Muscle layer of colon (tissue), 2 donors: ENCODE measurements around the gene ARHGAP21.
"Not testable (repeated sequence)": the region's sequence is repeated elsewhere in the genome, so short reads cannot be mapped to it uniquely, and the experiment has no call there.

Experiments
- H3K27ac ChIP-seq: one replicate; pipeline ENCODE4 v1.7.0; 2013; ENCODE audit warnings: low read depth, mild to moderate bottlenecking, low read length, moderate library complexity
- H3K27me3 ChIP-seq, 2 donors: one replicate each; pipeline ENCODE4 v1.7.0; 2013; ENCODE audit warnings: low read length in 2 of 2, mild to moderate bottlenecking in 2 of 2; ENCODE audit not compliant: insufficient read depth in 2 of 2, control insufficient read depth in 1 of 2
- H3K36me3 ChIP-seq: one replicate; pipeline ENCODE4 v1.7.0; 2013; ENCODE audit warnings: mild to moderate bottlenecking, low read length; ENCODE audit not compliant: insufficient read depth
- H3K4me1 ChIP-seq: one replicate; pipeline ENCODE4 v1.7.0; 2013; ENCODE audit warnings: mild to moderate bottlenecking, low read length; ENCODE audit not compliant: insufficient read depth
- H3K4me3 ChIP-seq, 2 donors: one replicate each; pipeline ENCODE4 v1.7.0; 2013; ENCODE audit warnings: low read length in 2 of 2, low read depth in 1 of 2, mild to moderate bottlenecking in 1 of 2, moderate library complexity in 1 of 2
- H3K9ac ChIP-seq: one replicate; pipeline ENCODE4 v1.7.0; 2013; ENCODE audit warnings: low read length
- H3K9me3 ChIP-seq: one replicate; pipeline ENCODE4 v1.7.0; 2013; ENCODE audit warnings: mild to moderate bottlenecking, low read length
- donor health status: abdominal sarcoma.
- donor health status: Adenocarcinoma of cecum.

ARHGAP21 gene

DNA sequence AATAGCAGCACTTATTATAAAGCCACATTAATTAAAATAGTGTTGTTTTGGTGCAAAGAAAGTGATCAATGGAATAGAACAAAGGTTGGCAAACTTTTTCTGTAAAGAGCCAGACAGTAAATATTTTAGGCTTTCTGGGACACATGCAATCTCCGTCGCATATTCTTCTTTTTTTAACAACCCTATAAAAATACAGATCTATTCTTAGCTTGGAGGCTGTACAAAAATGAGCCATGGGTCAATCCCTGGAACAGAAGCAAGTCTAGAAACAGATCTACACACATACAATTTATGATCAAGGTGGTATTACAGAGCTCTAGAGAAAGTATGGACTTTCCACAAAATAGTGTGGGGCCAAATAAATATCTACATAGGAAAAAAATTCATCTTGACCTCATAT is 71.8 kb downstream of the ARHGAP21 start:
- Histone ChIP-seq H3K36me3 (no peaks in the 10 kb centered on the region), H3K4me1 (peaks cover 6% of the 10 kb centered on the region), H3K27me3 (no peaks in the 10 kb centered on the region), H3K9ac (no peak overlapping the region), H3K9me3 (no peaks in the 10 kb centered on the region), H3K27ac (no peak overlapping the region), H3K4me3 (no peak overlapping the region)

DNA sequence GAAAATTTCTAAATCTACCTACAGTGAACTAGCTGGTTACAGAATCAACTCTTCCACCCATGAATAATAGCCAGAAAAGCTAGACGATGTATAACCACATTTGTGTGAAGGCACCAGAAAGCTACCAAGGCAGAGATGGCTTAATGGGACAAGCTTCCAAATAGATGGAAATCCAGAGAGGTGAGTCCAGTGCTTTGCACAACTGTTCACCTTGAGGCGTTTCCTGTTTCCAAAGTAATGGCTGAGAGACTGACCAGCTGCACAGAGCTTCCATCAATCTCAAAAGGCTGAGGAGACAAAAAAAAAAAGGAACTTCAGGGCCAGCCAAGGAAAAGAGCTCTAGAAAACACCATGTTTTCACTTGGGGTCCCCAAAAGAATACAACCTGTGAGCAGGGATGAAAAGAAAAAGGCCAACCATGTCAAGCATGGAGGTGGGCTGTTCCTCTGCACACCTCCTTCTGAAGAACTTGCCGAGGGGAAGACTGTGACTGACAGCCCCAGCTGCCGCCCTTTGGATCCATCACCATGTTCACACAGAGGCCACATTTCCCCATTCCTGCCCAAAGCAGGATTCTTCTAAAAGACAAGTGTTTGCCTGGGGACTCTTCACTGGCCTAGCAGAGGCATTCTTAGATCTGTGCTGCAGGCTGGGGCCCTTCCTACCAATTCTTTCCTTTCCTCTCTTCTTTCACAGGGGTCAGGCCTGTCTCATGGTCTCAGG is 72.9 kb downstream of the ARHGAP21 start:
- Histone ChIP-seq H3K9me3 (no peaks in the 10 kb centered on the region), H3K4me1 (peaks cover 6% of the 10 kb centered on the region), H3K27ac (no peak overlapping the region), H3K36me3 (no peaks in the 10 kb centered on the region), H3K27me3 (no peaks in the 10 kb centered on the region), H3K9ac (no peak overlapping the region), H3K4me3 (no peak overlapping the region)

DNA sequence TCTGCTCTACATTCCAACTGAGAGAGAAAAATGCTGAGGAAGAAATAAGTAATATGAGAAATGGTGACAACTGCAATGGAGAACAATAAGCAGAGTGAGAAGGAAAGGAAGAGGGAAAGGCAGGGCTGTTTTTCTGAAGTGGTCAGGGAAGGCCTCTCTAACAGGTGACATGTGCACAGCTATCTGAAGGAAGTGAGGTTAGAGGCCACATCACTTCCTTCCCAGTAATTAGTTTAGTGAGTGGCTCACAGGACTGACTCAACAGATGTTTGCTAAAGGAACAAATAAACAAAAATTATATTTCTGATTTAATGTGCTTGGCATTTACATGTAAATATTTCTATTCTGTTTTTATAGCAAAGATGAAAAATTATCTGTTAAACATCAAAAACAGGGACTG is 77.9 kb downstream of the ARHGAP21 start:
- Histone ChIP-seq H3K27me3 (no peaks in the 10 kb centered on the region), H3K36me3 (no peaks in the 10 kb centered on the region), H3K9ac (no peak overlapping the region), H3K4me1 (no peaks in the 10 kb centered on the region), H3K9me3 (no peaks in the 10 kb centered on the region), H3K27ac (no peak overlapping the region), H3K4me3 (no peak overlapping the region)

DNA sequence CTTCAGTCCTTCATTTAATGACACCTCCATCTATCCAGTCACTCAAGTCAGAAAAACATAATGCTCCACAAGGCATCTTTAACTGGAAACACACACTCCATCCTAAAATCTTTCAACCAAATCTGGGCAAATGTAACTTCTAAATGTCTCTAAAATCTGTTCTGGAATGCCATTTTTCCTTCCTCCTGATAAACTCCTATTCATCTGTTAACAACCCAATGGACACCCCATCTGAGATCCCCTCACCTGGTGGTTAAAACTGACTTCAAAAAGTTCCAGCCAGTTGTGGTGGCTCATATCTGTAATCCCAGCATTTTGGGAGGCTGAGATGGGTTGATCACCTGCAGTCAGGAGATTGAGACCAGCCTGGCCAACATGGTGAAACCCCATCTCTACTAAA is 78.7 kb downstream of the ARHGAP21 start:
- Histone ChIP-seq H3K9me3 (no peaks in the 10 kb centered on the region), H3K27ac (no peak overlapping the region), H3K4me1 (no peaks in the 10 kb centered on the region), H3K36me3 (no peaks in the 10 kb centered on the region), H3K27me3 (no peaks in the 10 kb centered on the region), H3K9ac (no peak overlapping the region), H3K4me3 (no peak overlapping the region)

DNA sequence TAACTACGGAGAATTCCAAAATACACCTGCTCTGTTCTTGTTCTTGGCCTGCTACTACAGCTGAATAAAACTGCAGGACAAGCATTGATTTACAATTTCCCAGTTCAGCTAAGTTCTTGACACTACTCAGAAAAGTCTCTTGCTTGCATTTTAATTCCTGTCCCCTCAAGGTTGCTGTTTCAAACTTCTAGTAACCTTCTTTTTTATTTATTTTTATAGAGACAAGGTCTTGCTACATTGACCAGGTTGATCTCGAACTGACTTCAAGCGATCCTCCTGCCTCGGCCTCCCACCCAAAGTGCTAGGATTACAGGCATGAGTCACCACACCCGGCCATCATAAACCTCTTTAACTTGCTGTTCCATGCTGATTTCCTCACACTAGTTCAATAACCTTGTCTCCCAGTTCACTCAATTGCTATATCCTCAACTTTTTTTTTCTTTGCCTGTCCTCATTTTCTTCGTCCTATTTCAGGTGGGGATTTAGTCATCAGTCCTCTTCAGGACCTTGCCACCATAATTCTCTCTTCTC is 79.9 kb downstream of the ARHGAP21 start:
- no peak overlapping the region for H3K27ac ChIP-seq
- H3K36me3 ChIP-seq = no peaks in the 10 kb centered on the region
- no peaks in the 10 kb centered on the region for H3K27me3 ChIP-seq
- no peaks in the 10 kb centered on the region for H3K4me1 ChIP-seq
- H3K4me3 ChIP-seq = no peak overlapping the region
- no peaks in the 10 kb centered on the region for H3K9me3 ChIP-seq
- H3K9ac ChIP-seq = no peak overlapping the region

DNA sequence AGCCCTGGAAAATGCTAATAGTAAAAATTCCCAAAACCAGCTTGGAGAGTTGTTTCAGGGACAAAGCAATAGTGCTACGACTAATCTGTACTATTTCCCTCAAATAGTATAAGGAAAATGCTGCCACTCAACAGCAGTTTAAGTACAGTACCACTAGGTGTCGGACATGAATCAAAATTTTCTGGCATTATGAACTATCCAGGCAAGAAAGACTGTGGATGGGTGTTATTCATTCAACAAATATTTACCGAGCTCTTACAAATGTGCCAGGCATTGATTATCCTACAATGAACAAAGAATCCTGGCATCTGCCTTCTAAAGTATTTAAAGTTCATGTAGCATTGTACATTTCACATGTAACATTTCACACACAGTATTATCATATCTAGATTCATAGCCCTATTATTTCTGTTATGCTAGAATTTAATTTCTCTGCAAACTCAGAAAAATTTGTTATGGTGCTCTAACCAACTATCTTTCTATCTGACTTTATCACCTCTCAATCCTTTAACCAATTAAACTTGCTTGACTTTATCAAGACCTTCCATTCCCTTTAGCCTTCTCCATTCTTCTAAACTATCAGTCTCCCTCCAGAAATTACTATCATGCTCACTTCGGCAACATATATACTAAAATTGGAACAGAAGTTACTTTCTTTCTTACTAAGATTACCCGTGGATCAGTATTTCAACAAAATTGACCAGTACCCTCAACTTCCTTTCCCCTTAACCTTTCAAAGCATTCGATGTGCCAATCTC is 80.6 kb downstream of the ARHGAP21 start:
- H3K36me3 ChIP-seq = no peaks in the 10 kb centered on the region
- no peak overlapping the region for H3K9ac ChIP-seq
- no peaks in the 10 kb centered on the region for H3K27me3 ChIP-seq
- no peak overlapping the region for H3K27ac ChIP-seq
- H3K4me1 ChIP-seq = no peaks in the 10 kb centered on the region
- H3K9me3 ChIP-seq = no peaks in the 10 kb centered on the region
- H3K4me3 ChIP-seq = no peak overlapping the region

DNA sequence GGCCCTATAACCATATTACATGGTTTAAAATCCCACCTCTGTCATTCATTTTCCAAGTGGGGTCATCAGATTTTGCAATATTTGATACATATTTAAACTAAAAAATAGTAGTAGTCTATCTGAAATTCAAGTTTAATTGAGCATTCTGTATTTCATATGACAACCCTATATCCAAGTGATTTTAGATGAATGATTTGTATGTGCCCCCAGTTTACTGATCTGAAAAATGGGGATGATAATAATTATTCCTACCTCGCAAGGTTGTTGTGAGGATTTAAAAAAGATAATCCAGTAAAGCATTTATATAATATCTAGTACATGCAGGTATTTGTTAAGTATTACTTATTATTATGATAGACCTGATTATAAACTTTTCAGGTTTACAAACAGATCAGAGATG is 84.6 kb downstream of the ARHGAP21 start:
- Histone ChIP-seq H3K9ac (no peak overlapping the region), H3K27ac (no peak overlapping the region), H3K4me1 (no peaks in the 10 kb centered on the region), H3K4me3 (no peak overlapping the region), H3K27me3 (no peaks in the 10 kb centered on the region), H3K9me3 (no peaks in the 10 kb centered on the region), H3K36me3 (no peaks in the 10 kb centered on the region)

DNA sequence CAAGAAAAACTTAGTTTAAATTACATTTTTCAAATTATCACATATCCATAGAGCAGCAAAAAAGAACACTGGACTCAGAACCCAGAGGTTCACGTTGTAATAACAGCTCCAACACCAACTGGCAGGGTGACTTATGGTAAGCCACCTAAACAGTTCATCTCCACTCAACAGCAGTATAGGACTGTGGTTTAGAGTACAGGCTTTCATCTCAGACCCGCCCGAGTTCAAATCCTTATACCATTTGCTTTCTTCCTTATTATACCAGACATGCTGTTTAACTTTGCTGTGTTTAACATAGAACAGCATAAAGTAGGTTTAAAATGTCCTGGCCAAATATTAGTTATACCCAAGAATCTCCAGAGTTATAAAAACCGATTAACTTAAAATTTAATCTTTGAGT is 97.9 kb downstream of the ARHGAP21 start:
- Histone ChIP-seq H3K27ac (no peak overlapping the region), H3K27me3 (no peaks in the 10 kb centered on the region), H3K9ac (no peak overlapping the region), H3K4me1 (no peaks in the 10 kb centered on the region), H3K9me3 (no peaks in the 10 kb centered on the region), H3K36me3 (no peaks in the 10 kb centered on the region), H3K4me3 (no peak overlapping the region)

DNA sequence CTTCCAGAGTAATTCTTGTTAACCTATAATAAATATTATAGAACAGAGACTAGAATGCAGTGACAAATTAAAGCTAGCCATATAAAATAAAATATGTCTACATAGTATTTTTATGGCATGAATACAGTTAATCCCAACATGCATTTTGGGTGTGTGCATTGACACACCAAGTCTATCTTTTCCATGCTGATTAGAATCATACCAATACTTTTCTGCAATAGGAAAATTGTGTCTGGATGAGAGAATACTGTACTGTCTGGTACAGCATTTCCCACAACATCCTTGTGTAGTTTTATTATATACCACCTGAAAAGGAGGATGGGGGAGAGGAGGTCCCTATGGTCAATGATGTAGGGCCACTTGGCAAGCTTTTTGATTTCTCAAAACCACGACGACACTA is 100.3 kb downstream of the ARHGAP21 start:
- H3K9ac ChIP-seq = no peak overlapping the region
- H3K9me3 ChIP-seq = no peaks in the 10 kb centered on the region
- H3K4me3 ChIP-seq = no peak overlapping the region
- H3K4me1 ChIP-seq = no peaks in the 10 kb centered on the region
- H3K27ac ChIP-seq = no peak overlapping the region
- H3K36me3 ChIP-seq = peaks cover 4% of the 10 kb centered on the region
- no peaks in the 10 kb centered on the region for H3K27me3 ChIP-seq

DNA sequence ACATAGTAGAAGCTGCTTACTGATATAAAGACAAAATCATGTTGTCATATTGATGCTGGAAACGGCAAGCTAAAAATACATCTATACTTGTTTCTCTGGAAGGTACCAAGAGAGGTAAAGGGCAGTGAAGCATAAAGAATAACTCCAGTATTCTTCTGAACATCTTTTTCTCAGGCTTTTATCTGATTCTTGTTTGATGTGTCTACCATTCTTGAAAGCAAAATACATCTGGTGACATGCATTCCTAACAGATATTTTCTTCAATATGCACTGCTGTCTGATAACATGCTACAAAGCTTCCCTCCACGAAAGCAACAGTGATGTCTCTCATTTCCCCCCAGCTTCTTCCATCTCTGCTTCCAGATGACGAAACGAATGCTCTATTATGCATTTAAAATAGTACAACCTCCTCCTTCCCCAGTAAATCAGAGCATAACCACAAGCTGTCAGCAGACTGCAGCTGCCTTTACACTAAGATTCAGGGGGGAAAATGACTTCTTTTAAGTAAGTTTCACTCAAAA is 100.8 kb downstream of the ARHGAP21 start:
- Histone ChIP-seq H3K9me3 (no peaks in the 10 kb centered on the region), H3K4me3 (no peak overlapping the region), H3K9ac (no peak overlapping the region), H3K27ac (no peak overlapping the region), H3K36me3 (peaks cover 8% of the 10 kb centered on the region), H3K27me3 (no peaks in the 10 kb centered on the region), H3K4me1 (no peaks in the 10 kb centered on the region)

DNA sequence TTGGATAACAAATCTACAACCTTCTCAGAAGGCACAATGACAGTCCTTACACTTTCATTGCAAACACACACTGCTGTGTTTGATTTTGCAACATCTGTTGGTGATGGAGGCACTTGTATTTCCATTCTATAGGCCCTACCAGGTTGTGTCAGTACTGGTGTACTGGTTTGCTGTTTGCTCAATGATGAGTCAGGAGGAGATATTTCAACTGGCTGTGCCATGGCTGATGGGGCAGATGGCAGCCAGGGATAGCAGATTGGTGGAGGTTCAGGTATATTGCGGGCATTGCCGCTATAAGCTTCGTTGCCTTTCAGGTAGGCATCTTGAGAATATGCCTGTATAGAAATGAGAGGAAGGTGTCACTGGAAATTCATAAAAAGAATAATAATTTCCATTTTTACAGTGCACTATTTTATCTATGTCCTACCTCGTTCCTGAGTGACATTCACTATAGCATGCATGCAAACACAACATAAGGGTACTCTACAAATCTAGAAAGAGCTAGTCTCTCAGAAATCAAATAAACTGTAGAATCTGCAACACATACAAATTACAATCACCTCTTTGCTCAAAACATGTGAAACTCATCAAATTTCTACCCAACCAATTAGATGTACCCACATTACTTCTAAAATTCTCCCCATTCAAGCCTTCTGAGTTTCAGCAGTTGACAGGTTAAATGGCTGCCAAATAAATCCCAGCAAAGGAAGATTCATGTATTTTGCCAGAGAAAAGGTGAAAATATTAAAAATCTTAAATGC is 102.5 kb downstream of the ARHGAP21 start:
- not testable (repeated sequence) for H3K9me3 ChIP-seq, H3K27me3 ChIP-seq, H3K9ac ChIP-seq, H3K27ac ChIP-seq, H3K4me3 ChIP-seq, H3K4me1 ChIP-seq, H3K36me3 ChIP-seq
